CD4-positive, alpha-beta T cell treated with Interleukin-2 at 100 ng/mL for 4 hours (primary cell): Measurements from ENCODE around the gene DIAPH1.
"Not testable (repeated sequence)": the region's sequence is repeated elsewhere in the genome, so short reads cannot be mapped to it uniquely, and the experiment has no call there.

Source experiments
- DNase-seq: peaks from one replicate; pipeline ENCODE4 v3.0.0-alpha.2; 2020; ENCODE audit warnings: low spot score

DIAPH1 gene

DNA sequence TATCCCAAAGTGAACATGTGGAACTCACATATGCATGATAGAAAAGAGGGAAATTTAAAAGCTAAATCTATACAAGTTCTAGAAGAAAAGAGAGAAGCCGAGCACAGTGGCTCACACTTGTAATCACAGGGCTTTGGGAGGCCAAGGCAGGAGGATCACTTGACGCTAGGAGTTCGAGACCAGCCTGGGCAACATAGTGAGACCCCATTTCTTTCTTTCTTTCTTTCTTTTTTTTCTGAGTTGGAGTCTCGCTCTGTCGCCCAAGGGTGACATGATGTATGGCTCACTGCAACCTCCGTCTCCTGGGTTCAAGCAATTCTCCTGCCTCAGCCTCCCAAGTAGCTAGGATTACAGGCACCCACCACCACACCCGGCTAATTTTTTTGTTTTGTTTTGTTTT, 8.9 kb downstream of the DIAPH1 start:
- not testable (repeated sequence) for DNase-seq

DNA sequence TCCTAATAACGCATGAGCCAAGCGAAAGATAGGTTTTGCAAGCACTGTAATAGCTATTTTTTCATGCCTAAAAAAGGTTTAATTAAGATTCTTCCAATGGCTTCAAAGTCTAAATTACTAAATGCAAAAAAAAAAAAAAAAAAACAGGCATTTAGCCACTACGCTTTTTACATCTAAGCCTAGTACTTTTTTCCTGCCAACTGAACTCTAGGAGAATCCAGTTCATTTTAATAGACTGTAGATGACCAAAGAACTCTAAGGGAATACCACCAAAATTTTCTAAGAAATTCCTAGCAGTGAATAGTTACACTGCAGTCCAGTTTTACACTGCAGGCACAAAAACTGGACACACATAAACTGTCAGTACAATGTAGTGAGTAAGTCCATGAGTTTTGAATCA, 9.8 kb downstream of the DIAPH1 start:
- DNase-seq = no peak

DNA sequence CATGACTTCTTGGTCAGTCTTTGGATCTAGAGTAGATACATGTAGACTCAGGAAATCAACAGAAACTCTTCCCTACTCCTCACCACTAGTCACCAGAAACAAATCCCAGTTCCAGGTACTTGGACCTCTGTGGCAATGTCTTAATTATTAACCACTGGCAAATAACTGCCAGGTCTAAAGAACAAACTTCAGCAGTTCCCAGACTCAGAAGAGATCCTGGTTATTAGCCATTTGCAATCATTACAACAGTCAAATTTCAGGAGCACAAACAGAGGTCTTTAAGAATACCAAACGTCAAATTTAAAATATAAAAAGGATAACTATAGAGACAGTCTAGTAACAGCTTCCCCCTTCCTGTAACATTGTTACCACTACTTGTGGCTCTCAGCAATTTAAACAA, 10.2 kb downstream of the DIAPH1 start:
- DNase-seq = no peak

DNA sequence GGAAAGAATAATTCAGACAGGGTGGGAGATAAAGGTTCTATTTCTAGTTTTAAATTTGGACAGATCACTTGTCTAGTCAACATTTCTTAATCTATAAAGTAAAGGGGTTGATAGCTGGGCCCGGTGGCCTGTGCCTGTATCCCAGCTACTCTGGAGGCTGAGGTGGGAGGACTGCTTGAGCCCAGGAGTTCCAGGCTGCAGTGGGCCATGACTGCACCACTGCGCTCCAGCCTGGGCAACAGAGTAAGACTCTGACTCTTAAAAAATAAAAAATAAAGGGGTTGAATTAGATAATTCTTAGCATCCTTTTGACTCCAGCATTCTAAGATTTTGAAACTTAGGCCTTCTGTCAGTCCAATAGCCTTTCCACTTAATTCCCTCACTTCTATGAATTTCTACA, 10.8 kb downstream of the DIAPH1 start:
- no peak for DNase-seq

DNA sequence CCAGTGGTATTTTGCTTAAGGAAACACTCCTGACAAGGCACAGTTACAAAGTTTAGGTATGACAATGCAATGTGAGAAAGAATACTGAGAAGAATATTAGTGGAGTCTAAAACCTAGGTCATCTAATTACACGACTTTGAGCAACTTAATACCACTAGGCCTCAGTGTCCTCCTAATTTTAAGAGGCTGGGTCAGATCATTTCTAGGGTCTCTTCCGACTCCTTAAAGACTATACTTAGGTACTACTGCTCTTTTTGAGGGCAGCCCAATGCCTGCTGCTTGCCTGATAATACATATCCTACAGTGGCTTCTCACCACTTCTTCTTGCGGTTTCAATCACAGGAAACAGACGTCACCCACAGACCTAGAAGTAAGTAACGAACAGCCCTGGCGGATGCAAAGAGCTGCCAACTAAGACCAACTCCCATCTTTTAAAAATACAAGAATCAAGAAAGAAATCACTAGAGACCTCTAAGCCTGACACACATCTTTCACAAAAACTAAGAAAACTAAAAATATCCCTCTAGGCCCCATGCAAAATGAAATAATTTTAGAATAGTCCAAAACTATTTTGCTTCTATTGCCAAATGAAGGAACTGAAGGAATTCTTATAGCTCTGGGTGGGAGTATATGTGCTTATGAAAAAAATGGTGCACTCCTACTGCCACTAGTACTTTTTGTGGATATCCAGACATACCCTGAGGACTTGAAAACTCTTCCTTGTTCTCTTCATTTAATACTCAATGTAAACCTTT, 13.1 kb downstream of the DIAPH1 start:
- peak; percentile 88 for DNase-seq

DNA sequence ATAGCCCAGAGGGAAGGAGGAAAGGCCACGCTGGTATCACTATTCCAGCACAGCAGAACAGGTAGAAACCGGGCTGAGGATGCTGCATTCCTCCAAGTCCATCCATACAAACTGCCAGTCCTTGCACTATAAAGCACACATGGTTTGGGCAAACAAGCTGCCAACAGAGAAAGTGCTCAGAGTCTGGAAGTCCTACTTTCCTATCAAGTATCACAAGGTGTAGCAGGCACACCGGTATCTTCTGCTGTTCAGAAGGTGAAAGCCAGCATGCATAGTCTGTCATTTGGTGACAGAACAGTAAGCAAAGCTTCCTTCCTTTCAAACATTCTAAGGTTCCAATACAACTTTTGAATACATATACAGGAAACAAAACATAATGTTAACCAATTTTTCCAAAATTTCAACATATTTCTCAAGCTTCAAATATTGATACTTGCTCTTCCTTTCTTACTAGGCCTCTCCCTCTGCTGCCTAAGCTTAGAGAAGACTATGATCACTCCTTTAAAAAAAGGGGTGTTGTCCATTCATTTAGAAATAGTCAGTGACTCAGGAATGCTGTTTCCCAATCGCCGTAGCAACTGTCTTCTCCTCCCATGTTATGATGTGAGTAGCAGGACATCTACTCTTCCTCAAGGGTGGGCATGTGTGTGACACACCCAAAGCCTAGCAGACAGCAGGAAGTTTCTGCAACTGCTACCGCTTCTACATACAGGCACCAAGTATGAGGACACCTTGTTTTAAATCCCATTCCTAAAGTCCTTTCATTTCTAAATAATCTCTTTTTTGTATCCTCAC, 14.7 kb downstream of the DIAPH1 start:
- DNase-seq = peak; percentile 51

DNA sequence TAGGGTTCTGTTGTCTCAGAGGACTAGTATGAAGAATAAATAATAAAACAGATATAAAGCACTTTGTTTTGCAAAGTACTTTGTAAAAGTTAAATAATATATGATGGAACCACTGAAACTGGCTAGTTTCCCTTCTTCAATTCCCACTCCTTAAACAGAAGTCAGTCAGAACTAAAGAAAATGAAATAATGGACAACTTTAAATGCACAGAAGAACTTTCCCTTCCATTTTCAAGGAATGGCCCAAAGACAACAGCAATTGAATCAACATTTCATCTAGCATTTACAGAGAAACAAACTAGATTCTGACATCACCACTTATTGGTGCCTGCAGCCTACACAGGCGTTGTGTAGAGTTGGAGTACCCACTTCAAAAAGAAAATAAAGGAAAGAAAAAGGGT, 16.2 kb downstream of the DIAPH1 start:
- no peak for DNase-seq

DNA sequence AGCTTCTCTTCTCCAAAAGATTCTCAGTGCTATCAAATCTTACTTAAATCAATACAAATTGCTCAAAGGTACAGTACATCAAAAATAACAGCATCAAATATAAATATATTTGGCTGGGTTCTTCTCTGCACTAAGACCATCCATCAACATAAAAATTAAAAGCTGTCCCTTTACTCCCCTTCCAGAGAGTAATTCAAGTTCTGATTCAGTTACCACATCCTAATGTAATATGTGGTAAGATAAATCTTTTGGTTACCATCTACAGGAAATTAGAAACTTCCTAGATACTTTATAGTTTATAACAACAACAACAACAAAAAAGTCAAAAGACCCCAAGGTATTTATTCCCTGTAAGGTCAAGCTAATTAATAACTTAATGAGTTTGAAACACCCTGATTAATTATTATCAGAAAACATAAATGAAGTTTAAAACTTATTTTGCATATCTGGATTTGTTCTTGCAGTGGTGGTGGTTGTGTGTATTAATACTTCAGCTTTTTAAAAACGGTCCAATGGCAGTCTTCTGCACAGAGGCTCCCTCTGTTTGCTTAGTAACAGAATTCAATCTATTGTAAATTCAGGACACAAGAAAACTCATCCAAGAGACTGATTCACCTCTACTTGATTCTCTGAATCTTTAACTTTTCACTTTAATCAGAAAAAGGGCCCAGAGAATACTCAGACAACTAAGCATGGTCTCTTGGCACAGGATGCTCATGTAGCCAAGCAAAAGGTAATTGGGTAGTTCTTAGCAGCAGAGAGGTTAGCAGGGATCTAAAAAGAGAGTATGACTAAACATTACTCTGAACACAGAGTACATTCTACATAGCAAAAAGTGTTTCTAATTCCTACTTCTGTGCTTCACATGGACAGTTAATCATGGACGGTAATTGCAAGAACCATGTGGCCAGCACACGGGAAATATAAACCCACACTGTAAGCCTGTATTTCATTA, 20.1 kb downstream of the DIAPH1 start:
- DNase-seq = peak; percentile 78

DNA sequence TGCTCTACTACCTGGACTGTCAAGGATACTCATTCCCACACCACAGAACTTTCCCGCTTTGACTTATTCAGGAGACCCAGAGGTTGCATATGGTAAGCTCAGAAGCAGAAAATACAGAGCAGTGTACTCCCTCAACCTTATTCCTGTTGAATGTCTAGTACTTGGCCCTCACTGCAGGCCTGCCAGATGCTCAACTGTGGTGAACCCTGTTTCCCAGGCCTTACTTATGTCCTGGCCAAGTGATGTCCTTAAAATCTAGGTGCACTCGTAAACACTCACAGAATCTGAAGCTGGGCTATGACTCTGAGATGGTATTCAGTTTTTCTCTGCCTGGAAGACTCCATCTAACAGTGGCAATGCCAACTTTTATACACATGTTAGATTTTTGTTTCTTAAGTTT, 21.0 kb downstream of the DIAPH1 start:
- DNase-seq = no peak

DNA sequence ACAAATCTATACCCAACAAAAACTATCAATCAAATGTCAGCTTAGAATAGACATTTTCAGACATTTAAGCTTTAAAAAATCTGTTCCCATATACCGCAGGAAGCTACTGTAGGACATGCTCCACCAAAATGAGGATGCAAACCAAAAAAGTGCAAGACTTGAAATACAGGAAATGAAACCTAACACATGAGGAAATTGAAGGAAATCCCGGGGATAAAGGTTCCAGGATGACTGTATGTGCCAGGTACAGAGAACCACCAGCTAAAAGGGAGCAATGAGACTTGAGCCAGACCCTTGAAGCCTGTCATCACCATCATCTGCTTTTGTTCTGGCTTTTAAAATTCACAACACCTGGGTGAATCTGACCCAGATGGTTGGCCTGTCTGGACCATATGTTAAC, 21.4 kb downstream of the DIAPH1 start:
- DNase-seq = no peak

DNA sequence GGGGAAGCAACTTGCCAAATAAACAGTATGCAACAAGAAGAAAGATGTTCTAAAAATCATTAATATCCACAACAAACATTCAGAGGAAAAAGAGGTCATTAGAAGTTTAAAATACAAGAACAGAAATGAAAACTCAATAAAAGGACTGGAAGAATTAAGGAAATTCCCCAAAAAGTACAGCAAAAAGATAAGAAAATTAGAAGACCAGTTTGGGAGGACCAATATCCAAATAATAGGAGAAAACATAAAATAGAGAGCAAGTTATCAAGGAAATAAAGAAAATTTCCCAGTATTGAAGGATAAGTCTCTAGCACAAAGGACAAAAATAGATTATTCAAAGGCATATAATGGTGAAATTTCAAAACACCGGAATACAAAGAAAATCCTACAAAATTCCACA, 21.9 kb downstream of the DIAPH1 start:
- no peak for DNase-seq

DNA sequence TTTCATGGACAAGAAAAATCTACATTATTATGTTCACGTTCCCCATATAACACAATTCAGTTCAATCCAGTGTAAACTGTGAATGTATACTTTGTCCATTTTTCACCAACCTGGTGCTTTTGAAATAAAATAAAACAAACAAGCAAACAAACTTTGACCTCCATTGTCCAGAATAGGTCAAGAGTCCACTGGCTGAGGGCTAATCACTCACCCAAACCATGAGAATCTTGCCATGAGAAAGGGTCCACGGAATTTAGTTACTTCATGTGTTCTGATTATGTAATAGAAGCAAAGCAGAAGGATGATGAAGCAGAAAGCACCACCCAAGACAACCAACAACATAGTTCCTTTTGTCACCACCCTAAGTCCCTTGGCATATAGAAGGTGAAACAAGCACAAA, 28.7 kb downstream of the DIAPH1 start:
- DNase-seq = no peak

DNA sequence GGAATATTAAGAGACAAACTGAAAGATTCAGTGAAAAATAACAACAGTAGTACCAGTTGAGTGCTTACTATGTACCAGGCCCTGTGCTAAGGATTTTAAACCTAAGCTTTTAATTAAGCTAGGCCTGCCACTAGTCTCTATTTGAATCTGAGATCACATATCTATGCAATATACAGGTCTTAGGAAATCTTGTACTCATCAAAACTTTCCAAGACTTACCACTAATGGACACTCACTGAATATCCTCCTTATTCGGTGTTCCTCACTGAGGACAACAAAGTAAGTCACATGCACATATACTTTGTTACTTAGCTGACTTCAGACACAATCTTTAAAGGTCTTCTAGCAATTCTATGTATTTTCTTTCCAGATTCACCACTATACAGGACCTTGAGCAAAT, 32.6 kb downstream of the DIAPH1 start:
- no peak for DNase-seq

DNA sequence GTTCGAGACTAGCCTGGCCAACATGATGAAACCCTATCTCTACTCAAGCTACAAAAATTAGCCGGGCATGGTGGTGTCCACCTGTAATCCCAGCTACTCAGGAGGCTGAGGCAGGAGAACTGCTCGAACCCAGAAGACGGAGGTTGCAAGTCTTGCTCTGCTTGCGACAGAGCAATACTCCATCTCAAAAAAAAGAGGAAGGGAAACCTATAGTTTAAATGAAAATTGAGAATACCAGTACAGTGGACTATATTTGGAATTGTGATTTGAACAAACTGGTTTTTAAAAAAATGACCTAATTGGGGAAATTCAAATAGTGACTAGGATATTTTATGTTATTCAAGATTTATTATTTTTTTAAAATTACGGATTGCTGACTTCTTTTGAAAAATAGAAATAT, 33.2 kb downstream of the DIAPH1 start:
- no peak for DNase-seq

DNA sequence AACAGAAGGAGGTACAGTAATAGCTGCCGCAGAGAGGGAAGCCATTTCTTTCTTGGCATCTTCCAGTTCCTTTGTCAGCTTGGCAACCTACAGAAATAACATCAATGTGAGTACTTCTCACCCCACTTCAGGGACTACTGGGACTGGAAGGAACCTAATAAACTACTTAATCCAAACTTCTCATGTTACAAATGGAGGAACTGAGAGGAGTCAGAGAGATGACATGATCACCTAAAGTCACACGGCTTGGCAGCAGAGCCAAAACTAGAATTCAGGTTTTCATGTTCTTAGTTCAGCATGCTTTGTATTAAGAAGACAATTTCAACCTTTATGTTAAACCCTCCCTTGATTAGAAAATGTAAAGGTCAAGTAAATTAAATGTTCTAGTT, 44.7 kb downstream of the DIAPH1 start:
- no peak for DNase-seq

DNA sequence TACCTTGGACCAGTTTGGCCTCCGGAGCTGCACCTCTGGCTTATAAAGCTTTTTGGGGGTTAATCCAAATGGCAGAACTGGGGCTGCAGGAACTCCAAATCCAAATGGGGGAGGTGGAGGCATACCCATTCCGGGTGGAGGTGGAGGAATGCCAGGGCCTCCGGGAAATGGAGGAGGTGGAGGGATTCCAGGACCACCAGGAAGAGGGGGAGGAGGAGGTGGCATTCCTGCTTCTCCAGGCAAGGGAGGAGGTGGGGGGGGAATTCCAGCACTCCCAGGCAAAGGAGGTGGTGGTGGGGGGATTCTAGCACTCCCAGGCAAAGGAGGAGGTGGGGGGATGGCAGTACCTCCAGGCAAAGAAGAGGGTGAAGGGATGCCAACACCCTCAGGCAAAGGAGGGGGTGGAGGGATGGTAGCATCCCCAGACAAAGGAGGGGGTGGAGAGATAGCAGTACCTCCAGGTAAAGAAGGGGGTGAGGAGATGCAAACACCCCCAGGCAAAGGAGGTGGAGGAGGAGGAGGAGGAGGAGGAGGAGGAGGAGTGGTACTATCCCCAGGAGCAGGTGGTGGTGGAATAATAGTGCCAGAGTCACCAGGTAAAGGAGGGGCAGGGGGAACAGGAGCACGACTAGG, 45.2 kb downstream of the DIAPH1 start:
- no peak for DNase-seq

DNA sequence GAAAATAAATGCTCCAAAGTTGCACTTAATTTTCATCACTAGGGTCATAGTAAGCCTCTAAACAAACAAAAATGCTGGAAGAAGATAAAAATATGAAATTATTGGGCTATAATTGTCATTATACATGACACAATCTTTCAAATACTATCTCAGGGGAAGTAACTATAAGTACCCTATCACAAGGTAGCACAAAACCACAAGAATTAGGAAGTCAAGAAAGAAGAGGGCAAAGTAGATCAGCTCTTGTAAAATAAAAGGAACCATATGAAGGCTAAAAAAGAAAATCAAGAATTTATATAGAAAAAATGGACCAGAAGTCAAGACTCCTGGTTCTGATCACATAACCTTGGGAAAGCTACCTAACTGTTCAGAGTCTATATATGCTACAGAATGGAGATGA, 48.1 kb downstream of the DIAPH1 start:
- no peak for DNase-seq

DNA sequence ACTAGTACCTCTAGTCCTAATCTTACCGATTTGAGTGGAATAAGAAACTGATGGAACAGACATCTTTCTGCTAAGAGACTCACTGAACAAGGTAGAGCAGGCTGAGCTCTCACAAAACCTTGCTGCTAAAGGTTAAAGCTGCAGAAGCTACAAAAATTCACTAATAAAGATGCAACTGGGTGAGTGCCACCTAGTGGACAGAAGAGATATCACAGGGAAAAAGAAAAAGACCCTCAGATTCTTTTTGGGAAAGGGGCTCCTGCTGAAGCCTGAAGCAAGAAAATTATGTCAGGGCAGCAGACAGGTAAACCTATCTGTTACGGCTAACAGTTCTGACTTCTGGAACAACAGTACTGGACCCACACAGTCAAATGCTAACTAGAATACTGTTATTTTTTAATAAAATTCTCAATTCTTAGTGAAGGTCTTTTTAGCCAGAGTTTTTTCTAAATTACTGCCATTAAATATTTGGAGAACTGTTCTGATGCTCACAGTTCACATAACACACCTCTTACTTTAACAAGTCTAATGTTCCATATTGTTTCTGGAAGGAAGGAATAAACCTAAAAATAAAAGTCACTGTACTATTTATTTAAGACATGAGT, 51.2 kb downstream of the DIAPH1 start:
- DNase-seq = peak; percentile 29

DNA sequence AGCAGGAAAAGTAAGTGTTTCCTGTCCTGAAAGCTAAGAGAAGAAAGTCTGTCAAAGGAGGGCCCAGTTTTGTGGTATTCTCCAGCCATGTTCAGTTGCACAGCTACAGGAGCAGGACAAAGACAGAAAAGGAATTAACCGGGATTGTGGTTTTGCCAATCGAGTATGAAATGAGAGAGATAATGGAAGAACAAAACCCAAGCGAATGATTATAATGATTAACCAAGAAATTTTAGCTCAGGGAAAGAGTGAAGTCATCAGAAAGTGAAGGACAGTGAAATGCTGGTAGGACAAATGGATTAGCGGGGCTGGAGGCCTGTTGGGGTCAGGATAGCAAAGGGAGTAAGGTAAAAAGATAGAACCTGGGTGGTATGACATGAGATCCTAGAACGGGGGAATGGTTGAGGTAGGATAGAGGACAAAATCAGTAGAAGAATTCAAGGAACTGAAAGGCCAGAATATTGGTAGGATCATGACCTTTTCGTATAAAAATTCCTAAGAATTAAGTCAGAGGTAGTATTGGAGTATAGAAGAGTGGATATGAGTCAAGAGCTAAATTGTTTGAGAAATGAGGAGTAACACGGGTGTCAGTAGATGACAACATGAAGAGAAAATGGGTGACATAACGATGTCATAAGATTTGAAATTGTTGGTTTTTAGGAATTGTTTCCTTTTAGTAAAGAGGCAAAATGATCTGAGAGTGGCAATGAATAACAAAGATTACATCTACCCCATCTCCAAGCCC, 52.8 kb downstream of the DIAPH1 start:
- no peak for DNase-seq

DNA sequence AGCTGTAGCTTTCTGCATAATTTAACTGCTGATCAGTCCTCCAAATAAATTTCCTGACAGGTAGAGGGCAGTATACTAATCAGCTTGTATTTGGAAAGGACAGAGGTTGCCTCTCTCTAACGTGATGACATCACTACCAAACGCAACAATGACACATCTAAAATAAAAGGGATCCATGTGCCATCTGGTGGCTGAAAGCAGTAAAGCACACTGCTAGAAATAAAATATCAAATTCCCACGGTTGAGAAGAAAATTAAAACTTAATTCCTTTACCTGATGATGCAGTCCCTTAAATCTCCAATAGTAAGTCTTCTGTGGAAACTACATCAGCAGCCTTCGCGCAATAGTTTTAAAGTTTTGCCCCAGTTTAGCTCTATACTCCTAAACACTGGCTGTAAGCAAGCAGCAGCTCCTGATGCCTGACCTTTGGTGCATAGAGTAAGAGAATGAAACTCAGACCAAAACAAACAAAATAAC, 54.5 kb downstream of the DIAPH1 start:
- DNase-seq = peak; percentile 93
